KMS-11 (cell line): ENCODE measurements around the gene GPR63.

ENCODE experiments used
- H2AFZ ChIP-seq: fragments of 200-600 bp; sonication (generic); 2 replicates; pipeline ENCODE4 v1.6.1; 2016; ENCODE audit warnings: antibody characterized with exemption, mixed run types, low read depth
- H3K27ac ChIP-seq: fragments of 200-600 bp; sonication (generic); 2 replicates; pipeline ENCODE4 v1.6.1; 2016; ENCODE audit warnings: mild to moderate bottlenecking, mixed run types
- H3K27me3 ChIP-seq: fragments of 200-600 bp; sonication (generic); 2 replicates; pipeline ENCODE4 v1.6.1; 2017; ENCODE audit warnings: mild to moderate bottlenecking, low read depth, mixed run types, moderate library complexity; ENCODE audit not compliant: insufficient read depth
- H3K36me3 ChIP-seq: fragments of 200-600 bp; sonication (generic); 2 replicates; pipeline ENCODE4 v1.6.1; 2017; ENCODE audit warnings: mild to moderate bottlenecking, mixed run types; ENCODE audit not compliant: insufficient read depth
- H3K4me1 ChIP-seq: fragments of 200-600 bp; sonication (generic); 2 replicates; pipeline ENCODE4 v1.6.1; 2016; ENCODE audit warnings: mild to moderate bottlenecking, low read depth, mixed run types; ENCODE audit not compliant: poor library complexity, severe bottlenecking
- H3K4me2 ChIP-seq: fragments of 200-600 bp; sonication (generic); 2 replicates; pipeline ENCODE4 v1.7.0; 2016; ENCODE audit warnings: mild to moderate bottlenecking, mixed run types
- H3K4me3 ChIP-seq: fragments of 200-600 bp; sonication (generic); IDR thresholded peaks from 2 replicates; pipeline ENCODE4 v1.6.1; 2017; ENCODE audit warnings: low read depth, low read length, mixed read lengths; ENCODE audit not compliant: insufficient read depth
- H3K79me2 ChIP-seq: fragments of 200-600 bp; sonication (generic); 2 replicates; pipeline ENCODE4 v1.6.1; 2016; ENCODE audit warnings: low read depth, mixed run types; ENCODE audit not compliant: insufficient read depth
- H3K9ac ChIP-seq: fragments of 200-600 bp; sonication (generic); 2 replicates; pipeline ENCODE4 v1.6.1; 2016; ENCODE audit warnings: mild to moderate bottlenecking, mixed run types
- H4K20me1 ChIP-seq: fragments of 200-600 bp; sonication (generic); 2 replicates; pipeline ENCODE4 v1.6.1; 2016; ENCODE audit warnings: mild to moderate bottlenecking, mixed run types; ENCODE audit not compliant: insufficient read depth
- TF ChIP-seq, protein P1 (sequence below): fragments of 200-600 bp; sonication (generic); conservative IDR thresholded peaks from 2 replicates; pipeline ENCODE4 v1.6.1; 2017; ENCODE audit warnings: low read depth, mild to moderate bottlenecking, antibody characterized with exemption, low read length, moderate library complexity, mixed read lengths

GPR63 gene

DNA sequence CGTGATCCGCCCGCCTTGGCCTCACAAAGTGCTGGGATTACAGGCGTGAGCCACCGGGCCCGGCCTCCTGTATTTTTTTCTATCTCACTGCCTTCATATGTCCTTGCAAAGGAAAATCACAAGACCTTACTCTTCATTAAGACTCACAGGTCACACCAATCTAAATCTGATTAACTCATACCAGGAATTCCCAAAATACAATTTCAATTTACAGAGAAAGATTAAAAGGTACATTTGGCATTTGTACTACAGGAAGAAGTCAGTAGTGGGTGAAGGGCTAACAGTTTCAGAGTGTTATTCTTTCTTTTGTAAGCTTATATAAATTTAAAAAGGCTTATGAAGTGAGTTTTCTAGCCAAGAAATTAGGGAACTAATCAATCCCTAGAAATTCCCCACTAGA is 87.4 kb downstream of the GPR63 start:
- H3K36me3 ChIP-seq, result no peaks in the 10 kb centered on the region
- H2AFZ ChIP-seq, result no peak overlapping the region
- no peak overlapping the region for H3K4me3 ChIP-seq
- TF ChIP-seq, protein P1, sequence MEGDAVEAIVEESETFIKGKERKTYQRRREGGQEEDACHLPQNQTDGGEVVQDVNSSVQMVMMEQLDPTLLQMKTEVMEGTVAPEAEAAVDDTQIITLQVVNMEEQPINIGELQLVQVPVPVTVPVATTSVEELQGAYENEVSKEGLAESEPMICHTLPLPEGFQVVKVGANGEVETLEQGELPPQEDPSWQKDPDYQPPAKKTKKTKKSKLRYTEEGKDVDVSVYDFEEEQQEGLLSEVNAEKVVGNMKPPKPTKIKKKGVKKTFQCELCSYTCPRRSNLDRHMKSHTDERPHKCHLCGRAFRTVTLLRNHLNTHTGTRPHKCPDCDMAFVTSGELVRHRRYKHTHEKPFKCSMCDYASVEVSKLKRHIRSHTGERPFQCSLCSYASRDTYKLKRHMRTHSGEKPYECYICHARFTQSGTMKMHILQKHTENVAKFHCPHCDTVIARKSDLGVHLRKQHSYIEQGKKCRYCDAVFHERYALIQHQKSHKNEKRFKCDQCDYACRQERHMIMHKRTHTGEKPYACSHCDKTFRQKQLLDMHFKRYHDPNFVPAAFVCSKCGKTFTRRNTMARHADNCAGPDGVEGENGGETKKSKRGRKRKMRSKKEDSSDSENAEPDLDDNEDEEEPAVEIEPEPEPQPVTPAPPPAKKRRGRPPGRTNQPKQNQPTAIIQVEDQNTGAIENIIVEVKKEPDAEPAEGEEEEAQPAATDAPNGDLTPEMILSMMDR, result no peak
- no peak overlapping the region for H3K9ac ChIP-seq
- no peaks in the 10 kb centered on the region for H3K4me1 ChIP-seq
- no peak overlapping the region for H3K4me2 ChIP-seq
- no peaks in the 10 kb centered on the region for H3K79me2 ChIP-seq
- H4K20me1 ChIP-seq, result no peaks in the 10 kb centered on the region
- no peaks in the 10 kb centered on the region for H3K27me3 ChIP-seq
- H3K27ac ChIP-seq, result no peak overlapping the region
